HepG2 (cell line): Measurements from ENCODE around the gene RRP36. TPM values are rescaled to one million over a fixed set of nuclear protein-coding genes. Genes with fewer than 3 reads are reported as not detected.

ENCODE experiments used
- ATF6 ChIP-seq: sonication (generic); formaldehyde crosslinking; conservative IDR thresholded peaks from 2 replicates; pipeline ENCODE4 v1.4.0; 2020; ENCODE audit warnings: missing genetic modification reagents
- ESRRA ChIP-seq: sonication (generic); formaldehyde crosslinking; IDR thresholded peaks from 2 replicates; pipeline ENCODE4 v1.5.1; 2020; ENCODE audit warnings: mild to moderate bottlenecking, low read depth, missing genetic modification reagents
- HNRNPK ChIP-seq: fragments of 200-400 bp; formaldehyde crosslinking; IDR thresholded peaks from 2 replicates; pipeline ENCODE4 v1.6.1; 2018; ENCODE audit warnings: low read length, low read depth, moderate library complexity, mild to moderate bottlenecking; ENCODE audit not compliant: poor library complexity, severe bottlenecking
- KIAA2018 ChIP-seq: sonication (generic); formaldehyde crosslinking; IDR thresholded peaks from 2 replicates; pipeline ENCODE4 v1.5.0; 2020; ENCODE audit warnings: mild to moderate bottlenecking, missing genetic modification reagents, borderline replicate concordance
- KLF15 ChIP-seq: sonication (generic); formaldehyde crosslinking; IDR thresholded peaks from 2 replicates; pipeline ENCODE4 v1.8.1; 2023; ENCODE audit warnings: borderline replicate concordance, mild to moderate bottlenecking, inconsistent platforms, missing genetic modification reagents, mixed read lengths
- SPEN ChIP-seq: sonication (generic); formaldehyde crosslinking; IDR thresholded peaks from 2 replicates; pipeline ENCODE4 v1.5.1; 2020; ENCODE audit warnings: low read depth, mild to moderate bottlenecking, missing genetic modification reagents
- TBL1XR1 ChIP-seq: fragments of 150-350 bp; IDR thresholded peaks from 2 replicates; pipeline ENCODE4 v1.6.1; 2014; ENCODE audit warnings: borderline replicate concordance, low read length; ENCODE audit not compliant: partially characterized antibody
- THAP7 ChIP-seq: sonication (generic); formaldehyde crosslinking; IDR thresholded peaks from 2 replicates; pipeline ENCODE4 v1.8.1; 2023; ENCODE audit warnings: mild to moderate bottlenecking, missing genetic modification reagents
- ZNF142 ChIP-seq: sonication (generic); formaldehyde crosslinking; IDR thresholded peaks from 2 replicates; pipeline ENCODE4 v1.4.0; 2020; ENCODE audit warnings: missing genetic modification reagents
- ZNF460 ChIP-seq: sonication (generic); formaldehyde crosslinking; IDR thresholded peaks from 2 replicates; pipeline ENCODE4 v1.5.1; 2020; ENCODE audit warnings: missing genetic modification reagents, mild to moderate bottlenecking, borderline replicate concordance
- polyA plus RNA-seq, 8 experiments: library from polyadenylated mRNA; depleted of rRNA in 3 of 8; stranded (reverse) in 7 of 8; unstranded in 1 of 8; fragments of >200 nt; fragmentation: Illumina TruSeq in 4 of 8; extraction: Trizol in 4 of 8; gene quantifications; 2 replicates each; pipeline versions ENCODE4 v1.2.1 to v1.2.3, GENCODE V29; 2011 to 2016; ENCODE audit warnings: low read depth in 4 of 8, missing spikeins in 1 of 8, mixed read lengths in 1 of 8; ENCODE audit not compliant: insufficient read depth in 1 of 8
- total RNA-seq, 5 experiments: library from RNA; depleted of rRNA; stranded (reverse); fragments of >200 nt; fragmentation: Illumina TruSeq; extraction: Trizol; gene quantifications; 2 replicates each; pipeline ENCODE4 v1.2.3, GENCODE V29; 2016; ENCODE audit warnings: low read depth in 1 of 5

The RRP36 gene
- total and polyA plus RNA-seq, 2 of the 13 experiments (the other 11 are each of a cell fraction or from before 2014, with no cell fraction given): 29.5 to 144 TPM

- TF ChIP-seq KIAA2018 (no peak), SPEN (CRISPR knock-in tag) (peak; percentile 88), THAP7 (CRISPR knock-in tag) (0 out of 2 replicates have a peak, but pooled peaks have one; percentile 0), ATF6 (peak; percentile 24; the same call in 1 of the 2 replicates), ESRRA (0 out of 2 replicates have a peak, but pooled peaks have one; percentile 77), ZNF460 (CRISPR knock-in tag) (0 out of 2 replicates have a peak, but pooled peaks have one; percentile 9), KLF15 (CRISPR knock-in tag) (no peak), TBL1XR1 (no peak), ZNF142 (CRISPR knock-in tag) (no peak), HNRNPK (peak; percentile 46)
These were observed 38.8 kb downstream of the RRP36 start (continued) for GRCh38 chr6:43060034-43060754.
